GM23338 (cell line): ENCODE measurements around the gene HES3. TPM values are rescaled to one million over a fixed set of nuclear protein-coding genes. Genes with fewer than 3 reads are reported as not detected.
A peak's percentile ranks its signal among the peaks of the same experiment; 100 is the strongest.

ENCODE experiments used
- ATAC-seq: fragments of 200-7000 bp; cut with Tn5 transposase; 3 replicates; pipeline ENCODE4 v1.9.1; 2020
- DNase-seq: peaks from one replicate; pipeline ENCODE4 v3.0.0-alpha.2; 2015; ENCODE audit warnings: low spot score
- H2AFZ ChIP-seq: fragments of 200-600 bp; sonication (generic); 2 replicates; pipeline ENCODE4 v1.8.0; 2016; ENCODE audit warnings: antibody characterized with exemption, mild to moderate bottlenecking, moderate library complexity
- H3F3A ChIP-seq: fragments of 200-600 bp; sonication (generic); replicated peaks from 2 replicates; pipeline ENCODE4 v1.8.0; 2017; ENCODE audit warnings: antibody characterized with exemption, mixed run types, low read depth
- H3K27ac ChIP-seq: fragments of 200-600 bp; sonication (generic); 2 replicates; pipeline ENCODE4 v1.6.1; 2016; ENCODE audit warnings: low read depth
- H3K27me3 ChIP-seq: fragments of 200-600 bp; sonication (generic); 2 replicates; pipeline ENCODE4 v1.8.0; 2016; ENCODE audit warnings: mild to moderate bottlenecking, mixed run types, moderate library complexity; ENCODE audit not compliant: insufficient read depth
- H3K36me3 ChIP-seq: fragments of 200-600 bp; sonication (generic); 2 replicates; pipeline ENCODE4 v1.8.0; 2016; ENCODE audit warnings: mild to moderate bottlenecking; ENCODE audit not compliant: insufficient read depth
- H3K4me1 ChIP-seq: fragments of 200-600 bp; sonication (generic); 2 replicates; pipeline ENCODE4 v1.8.0; 2016; ENCODE audit warnings: mild to moderate bottlenecking, moderate library complexity; ENCODE audit not compliant: insufficient read depth
- H3K4me2 ChIP-seq: fragments of 200-600 bp; sonication (generic); 2 replicates; pipeline ENCODE4 v1.7.1; 2017; ENCODE audit warnings: mixed run types
- H3K4me3 ChIP-seq: fragments of 200-600 bp; sonication (generic); 2 replicates; pipeline ENCODE4 v1.6.1; 2016; ENCODE audit warnings: mixed run types
- H3K79me2 ChIP-seq: fragments of 200-600 bp; sonication (generic); replicated peaks from 2 replicates; pipeline ENCODE4 v1.8.0; 2017; ENCODE audit warnings: mild to moderate bottlenecking; ENCODE audit not compliant: insufficient read depth
- H3K9me2 ChIP-seq: fragments of 200-600 bp; sonication (generic); 2 replicates; pipeline ENCODE4 v1.8.0; 2017; ENCODE audit not compliant: insufficient read depth
- H4K20me1 ChIP-seq: fragments of 200-600 bp; sonication (generic); replicated peaks from 2 replicates; pipeline ENCODE4 v1.8.0; 2017; ENCODE audit warnings: mild to moderate bottlenecking; ENCODE audit not compliant: insufficient read depth
- H3K27ac Mint-ChIP-seq: 2 replicates; pipeline ENCODE4 v1.8.0; 2020; ENCODE audit warnings: inconsistent platforms, mild to moderate bottlenecking, moderate library complexity, mixed read lengths
- H3K27me3 Mint-ChIP-seq: 3 replicates; pipeline ENCODE4 v1.8.0; 2022; ENCODE audit warnings: low read depth, mild to moderate bottlenecking, moderate library complexity, mixed read lengths, inconsistent platforms; ENCODE audit not compliant: insufficient read depth, poor library complexity
- H3K36me3 Mint-ChIP-seq: 3 replicates; pipeline ENCODE4 v1.8.0; 2021; ENCODE audit warnings: low read depth, mild to moderate bottlenecking, inconsistent platforms, moderate library complexity, mixed read lengths
- H3K4me1 Mint-ChIP-seq: 3 replicates; pipeline ENCODE4 v1.8.0; 2020; ENCODE audit warnings: mild to moderate bottlenecking, inconsistent platforms, mixed read lengths
- H3K4me3 Mint-ChIP-seq: 3 replicates; pipeline ENCODE4 v1.8.0; 2021; ENCODE audit warnings: moderate library complexity, mild to moderate bottlenecking, inconsistent platforms, mixed read lengths
- H3K9me3 Mint-ChIP-seq: 3 replicates; pipeline ENCODE4 v1.8.0; 2020; ENCODE audit warnings: moderate library complexity, mild to moderate bottlenecking, inconsistent platforms, mixed read lengths
- CREB1 ChIP-seq: fragments of 250-450 bp; sonication (Bioruptor Pico); IDR thresholded peaks from 2 replicates; pipeline ENCODE4 v1.5.0; 2020; ENCODE audit warnings: low read depth, mild to moderate bottlenecking, moderate library complexity
- EZH2 ChIP-seq: fragments of 200-600 bp; sonication (generic); IDR thresholded peaks from one replicate; pipeline ENCODE4 v1.8.0; 2017; ENCODE audit warnings: antibody characterized with exemption, mild to moderate bottlenecking, low read depth; ENCODE audit not compliant: unreplicated experiment
- EZH2phosphoT487 ChIP-seq: fragments of 200-600 bp; sonication (generic); IDR thresholded peaks from one replicate; pipeline ENCODE4 v1.8.1; 2018; ENCODE audit warnings: antibody characterized with exemption; ENCODE audit not compliant: unreplicated experiment
- JUNB ChIP-seq: IDR thresholded peaks from one replicate; pipeline ENCODE4 v1.6.1; 2016; ENCODE audit warnings: antibody characterized with exemption; ENCODE audit not compliant: unreplicated experiment
- NANOG ChIP-seq: IDR thresholded peaks from 2 replicates; pipeline ENCODE4 v1.6.1; 2016; ENCODE audit warnings: antibody characterized with exemption, borderline replicate concordance
- POLR2AphosphoS5 ChIP-seq: IDR thresholded peaks from 2 replicates; pipeline ENCODE4 v1.6.1; 2016; ENCODE audit warnings: antibody characterized with exemption, low read depth
- REST ChIP-seq: IDR thresholded peaks from one replicate; pipeline ENCODE4 v1.6.1; 2018; ENCODE audit warnings: antibody characterized with exemption; ENCODE audit not compliant: unreplicated experiment
- STAT1 ChIP-seq: IDR thresholded peaks from one replicate; pipeline ENCODE4 v1.6.1; 2016; ENCODE audit warnings: antibody characterized with exemption; ENCODE audit not compliant: unreplicated experiment
- ZNF114 ChIP-seq: fragments of 250-450 bp; sonication (Bioruptor Pico); IDR thresholded peaks from 2 replicates; pipeline ENCODE4 v1.5.0; 2020; ENCODE audit warnings: mild to moderate bottlenecking, moderate library complexity
- ZNF331 ChIP-seq: fragments of 250-450 bp; sonication (Bioruptor Pico); IDR thresholded peaks from 2 replicates; pipeline ENCODE4 v1.5.0; 2020; ENCODE audit warnings: low read depth, mild to moderate bottlenecking, moderate library complexity
- polyA plus RNA-seq: library from polyadenylated mRNA; unstranded; fragments of >200 nt; fragmentation: Nextera tagmentation; extraction: Ambion mirVana; gene quantifications from 2 replicates; pipeline ENCODE4 v1.2.1, GENCODE V29; 2016
- total RNA-seq: library from RNA; depleted of rRNA; stranded (reverse); fragments of >200 nt; shearing (Covaris generic); gene quantifications from 2 replicates; pipeline ENCODE4 v1.2.3, GENCODE V29; 2014
- TF ChIP-seq, protein P1 (sequence below), 2 experiments: fragments of 200-600 bp in 1 of 2; sonication (generic) in 1 of 2; conservative IDR thresholded peaks; 2 replicates each; pipeline versions ENCODE4 v1.5.1 to v1.6.1; 2016 to 2017; ENCODE audit warnings: antibody characterized with exemption in 2 of 2, low read depth in 2 of 2, mild to moderate bottlenecking in 2 of 2, moderate library complexity in 1 of 2

The HES3 gene
- total and polyA plus RNA-seq, 2 experiments from 2014 or later: 7.1 to 50.4 TPM

DNA sequence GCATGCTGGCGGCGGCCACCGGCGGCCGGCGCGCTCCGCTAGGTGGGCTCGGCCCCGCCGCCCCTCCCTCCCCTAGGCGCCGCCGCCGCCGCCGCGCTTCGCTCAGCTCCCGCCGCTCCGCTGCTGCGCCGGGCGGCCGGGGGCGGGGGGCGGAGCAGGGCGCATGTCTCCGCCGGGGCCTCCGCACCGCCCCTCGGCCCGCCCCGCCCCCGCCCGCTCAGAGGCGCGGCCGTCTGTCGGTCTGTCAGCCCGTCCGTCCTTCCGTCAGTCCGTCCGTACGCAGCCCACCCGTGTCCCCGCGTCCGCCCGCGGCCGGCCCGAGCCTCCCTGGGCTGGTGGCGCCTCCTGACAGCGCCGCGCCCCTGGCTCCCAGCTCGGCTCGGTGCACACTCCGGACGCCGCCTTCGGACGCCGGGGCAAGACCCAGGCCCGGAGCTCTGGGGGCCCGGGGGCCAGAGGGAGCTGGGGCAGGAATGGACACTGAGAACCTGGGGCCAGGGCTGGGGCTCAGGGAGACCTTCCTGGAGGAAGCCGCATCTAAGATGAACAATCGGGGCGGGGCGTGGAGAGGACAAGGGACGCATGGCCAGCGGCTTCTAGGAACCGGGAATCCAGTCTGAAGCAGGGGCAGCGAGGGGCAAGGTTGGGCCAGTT lies 17.1 kb downstream of the HES3 start, which contains the start of gene GPR153:
TSS of gene GPR153 (minus strand) at position 138 of the 654 bp plus-strand sequence. CDS start 6,193 bp downstream, outside the sequence.
- Histone ChIP-seq H3K27me3 (peaks cover 21% of the 10 kb centered on the region), H3K4me2 (peak within 1 kb of the TSS; percentile 86), H3K4me1 (no peaks in the 10 kb centered on the region; the same call in 1 of the 2 replicates), H3K79me2 (no peaks in the 10 kb centered on the region), H2AFZ (peak within 1 kb of the TSS; percentile 85), H3K4me3 (peak within 1 kb of the TSS; percentile 71), H3K36me3 (no peaks in the 10 kb centered on the region), H3F3A (peaks cover 17% of the 10 kb centered on the region), H3K27ac (no peak within 1 kb of the TSS), H4K20me1 (no peaks in the 10 kb centered on the region; the same call in 1 of the 2 replicates), H3K9me2 (no peaks in the 10 kb centered on the region)
- Mint-ChIP-seq H3K36me3 (no peaks in the 10 kb centered on the region; the same call in 2 of the 3 replicates), H3K4me1 (peaks cover 8% of the 10 kb centered on the region; the same call in 2 of the 3 replicates), H3K27me3 (peaks cover 30% of the 10 kb centered on the region), H3K27ac (no peak within 1 kb of the TSS), H3K4me3 (peak within 1 kb of the TSS; percentile 72), H3K9me3 (no peaks in the 10 kb centered on the region)
- peak; percentile 71 for DNase-seq
- peak; percentile 24 for ATAC-seq
- TF ChIP-seq POLR2AphosphoS5 (no peak), EZH2 (no peak), EZH2phosphoT487 (no peak), ZNF114 (CRISPR knock-in tag) (no peak), STAT1 (no peak), ZNF331 (CRISPR knock-in tag) (no peak), CREB1 (CRISPR knock-in tag) (no peak), REST (no peak), JUNB (no peak)

DNA sequence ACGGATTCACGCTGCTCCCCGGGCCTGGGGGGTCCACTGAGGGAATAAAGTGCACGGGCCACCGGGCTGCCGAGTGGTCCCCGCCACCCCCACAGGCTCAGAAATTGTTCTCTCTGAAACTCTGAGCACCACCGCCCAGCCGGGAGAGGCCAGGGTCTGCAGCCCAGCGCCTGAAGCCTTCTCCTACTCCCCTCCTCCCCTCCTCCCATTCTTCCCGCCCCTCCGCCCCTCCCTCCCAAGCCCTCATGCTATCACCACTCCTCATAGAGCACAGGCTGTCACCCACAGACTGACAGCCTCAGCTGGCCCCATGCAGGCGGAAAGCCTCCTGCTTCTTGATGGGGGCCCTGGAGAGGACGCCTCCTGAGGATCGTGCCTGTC lies 17.6 kb downstream of the HES3 start:
- Mint-ChIP-seq H3K4me1 (peaks cover 8% of the 10 kb centered on the region; the same call in 2 of the 3 replicates), H3K36me3 (no peaks in the 10 kb centered on the region; the same call in 2 of the 3 replicates), H3K27me3 (peaks cover 30% of the 10 kb centered on the region), H3K9me3 (no peaks in the 10 kb centered on the region), H3K4me3 (peak overlapping the region; percentile 72), H3K27ac (no peak overlapping the region)
- Histone ChIP-seq H3K36me3 (no peaks in the 10 kb centered on the region), H3K27ac (no peak overlapping the region), H3K9me2 (no peaks in the 10 kb centered on the region), H3K79me2 (no peaks in the 10 kb centered on the region), H2AFZ (peak overlapping the region; percentile 85), H3F3A (peaks cover 17% of the 10 kb centered on the region), H3K4me3 (peak overlapping the region; percentile 71), H3K4me2 (peak overlapping the region; percentile 86), H3K4me1 (no peaks in the 10 kb centered on the region; the same call in 1 of the 2 replicates), H4K20me1 (no peaks in the 10 kb centered on the region; the same call in 1 of the 2 replicates), H3K27me3 (peaks cover 21% of the 10 kb centered on the region)
- ATAC-seq: peak; percentile 46
- DNase-seq: peak; percentile 63
- TF ChIP-seq JUNB: no peak
- TF ChIP-seq ZNF114 (CRISPR knock-in tag): no peak
- no peak for TF ChIP-seq POLR2AphosphoS5
- TF ChIP-seq EZH2: no peak
- no peak for TF ChIP-seq NANOG
- no peak for TF ChIP-seq EZH2phosphoT487
- no peak for TF ChIP-seq STAT1
- no peak for TF ChIP-seq REST
- TF ChIP-seq ZNF331 (CRISPR knock-in tag): no peak
- TF ChIP-seq, protein P1, sequence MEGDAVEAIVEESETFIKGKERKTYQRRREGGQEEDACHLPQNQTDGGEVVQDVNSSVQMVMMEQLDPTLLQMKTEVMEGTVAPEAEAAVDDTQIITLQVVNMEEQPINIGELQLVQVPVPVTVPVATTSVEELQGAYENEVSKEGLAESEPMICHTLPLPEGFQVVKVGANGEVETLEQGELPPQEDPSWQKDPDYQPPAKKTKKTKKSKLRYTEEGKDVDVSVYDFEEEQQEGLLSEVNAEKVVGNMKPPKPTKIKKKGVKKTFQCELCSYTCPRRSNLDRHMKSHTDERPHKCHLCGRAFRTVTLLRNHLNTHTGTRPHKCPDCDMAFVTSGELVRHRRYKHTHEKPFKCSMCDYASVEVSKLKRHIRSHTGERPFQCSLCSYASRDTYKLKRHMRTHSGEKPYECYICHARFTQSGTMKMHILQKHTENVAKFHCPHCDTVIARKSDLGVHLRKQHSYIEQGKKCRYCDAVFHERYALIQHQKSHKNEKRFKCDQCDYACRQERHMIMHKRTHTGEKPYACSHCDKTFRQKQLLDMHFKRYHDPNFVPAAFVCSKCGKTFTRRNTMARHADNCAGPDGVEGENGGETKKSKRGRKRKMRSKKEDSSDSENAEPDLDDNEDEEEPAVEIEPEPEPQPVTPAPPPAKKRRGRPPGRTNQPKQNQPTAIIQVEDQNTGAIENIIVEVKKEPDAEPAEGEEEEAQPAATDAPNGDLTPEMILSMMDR (conservative IDR thresholded peaks at IDR 0.05; ENCODE audit: low read depth in 2 of 2): no peak
